Right lobe of liver (tissue), 4 donors: ENCODE measurements around the gene OPCML.

ENCODE experiments used
- CTCF ChIP-seq, 4 donors: fragments of 200-600 bp in 3 of 4; fragments of 450-650 bp in 1 of 4; IDR thresholded peaks; one replicate each; pipeline versions ENCODE4 v1.5.1 to v1.8.0; 2016 to 2022; ENCODE audit warnings: antibody characterized with exemption in 4 of 4, mild to moderate bottlenecking in 2 of 4
- POLR2A ChIP-seq: fragments of 450-650 bp; IDR thresholded peaks from one replicate; pipeline ENCODE4 v1.6.1; 2017; ENCODE audit warnings: antibody characterized with exemption, mild to moderate bottlenecking
- donor health status: DM: no; HTN: no; CAD: no.
- donor health status: DM: no; HTN: no; CAD: no.
- donor health status: DM: no; HTN: yes; CAD: no.

- TF ChIP-seq CTCF (IDR thresholded peaks at IDR 0.05) (no peak), POLR2A (no peak)
These were observed 89.0 kb downstream of the OPCML start for GRCh38 chr11:133443206-133443747.
